ENCODE results near the gene REV3L.

GRCh38 chr6:111410371-111410770, 72.6 kb downstream of the REV3L start:
- TF ChIP-seq, protein P1, sequence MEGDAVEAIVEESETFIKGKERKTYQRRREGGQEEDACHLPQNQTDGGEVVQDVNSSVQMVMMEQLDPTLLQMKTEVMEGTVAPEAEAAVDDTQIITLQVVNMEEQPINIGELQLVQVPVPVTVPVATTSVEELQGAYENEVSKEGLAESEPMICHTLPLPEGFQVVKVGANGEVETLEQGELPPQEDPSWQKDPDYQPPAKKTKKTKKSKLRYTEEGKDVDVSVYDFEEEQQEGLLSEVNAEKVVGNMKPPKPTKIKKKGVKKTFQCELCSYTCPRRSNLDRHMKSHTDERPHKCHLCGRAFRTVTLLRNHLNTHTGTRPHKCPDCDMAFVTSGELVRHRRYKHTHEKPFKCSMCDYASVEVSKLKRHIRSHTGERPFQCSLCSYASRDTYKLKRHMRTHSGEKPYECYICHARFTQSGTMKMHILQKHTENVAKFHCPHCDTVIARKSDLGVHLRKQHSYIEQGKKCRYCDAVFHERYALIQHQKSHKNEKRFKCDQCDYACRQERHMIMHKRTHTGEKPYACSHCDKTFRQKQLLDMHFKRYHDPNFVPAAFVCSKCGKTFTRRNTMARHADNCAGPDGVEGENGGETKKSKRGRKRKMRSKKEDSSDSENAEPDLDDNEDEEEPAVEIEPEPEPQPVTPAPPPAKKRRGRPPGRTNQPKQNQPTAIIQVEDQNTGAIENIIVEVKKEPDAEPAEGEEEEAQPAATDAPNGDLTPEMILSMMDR (conservative IDR thresholded peaks at IDR 0.05; ENCODE audit: low read depth, low read length): no peak
- no peak for TF ChIP-seq EZH2 (IDR thresholded peaks at IDR 0.05; ENCODE audit: low read length, unreplicated experiment)

All from PC-3 (cell line).